ENCODE measurements around the gene KPRP.

The KPRP gene, protein sequence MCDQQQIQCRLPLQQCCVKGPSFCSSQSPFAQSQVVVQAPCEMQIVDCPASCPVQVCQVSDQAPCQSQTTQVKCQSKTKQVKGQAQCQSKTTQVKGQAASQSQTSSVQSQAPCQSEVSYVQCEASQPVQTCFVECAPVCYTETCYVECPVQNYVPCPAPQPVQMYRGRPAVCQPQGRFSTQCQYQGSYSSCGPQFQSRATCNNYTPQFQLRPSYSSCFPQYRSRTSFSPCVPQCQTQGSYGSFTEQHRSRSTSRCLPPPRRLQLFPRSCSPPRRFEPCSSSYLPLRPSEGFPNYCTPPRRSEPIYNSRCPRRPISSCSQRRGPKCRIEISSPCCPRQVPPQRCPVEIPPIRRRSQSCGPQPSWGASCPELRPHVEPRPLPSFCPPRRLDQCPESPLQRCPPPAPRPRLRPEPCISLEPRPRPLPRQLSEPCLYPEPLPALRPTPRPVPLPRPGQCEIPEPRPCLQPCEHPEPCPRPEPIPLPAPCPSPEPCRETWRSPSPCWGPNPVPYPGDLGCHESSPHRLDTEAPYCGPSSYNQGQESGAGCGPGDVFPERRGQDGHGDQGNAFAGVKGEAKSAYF

DNA sequence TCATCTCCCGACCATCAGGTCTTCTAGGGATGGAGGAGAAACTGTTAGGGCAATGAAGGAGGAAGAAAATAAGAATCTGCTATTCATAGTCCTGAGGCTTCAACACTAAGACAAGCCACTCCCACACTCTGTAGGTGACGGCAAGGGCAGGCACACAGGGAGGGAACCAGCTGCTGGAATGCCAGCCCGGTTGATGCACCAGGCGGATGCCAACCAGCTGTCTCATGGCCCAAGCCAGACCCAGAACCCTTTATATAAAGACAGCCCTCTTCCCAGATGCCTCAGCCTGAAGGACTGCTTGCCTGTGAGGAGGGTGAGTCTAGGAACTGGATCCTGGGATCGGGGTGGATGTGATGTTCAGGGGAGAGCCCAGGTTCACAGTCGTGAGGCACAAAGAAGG is at the start of gene KPRP:
KPRP (plus strand) TSS at position 279 of the 400 bp plus-strand sequence. CDS start 1,564 bp downstream, outside the sequence.
- no peak for DNase-seq

DNA sequence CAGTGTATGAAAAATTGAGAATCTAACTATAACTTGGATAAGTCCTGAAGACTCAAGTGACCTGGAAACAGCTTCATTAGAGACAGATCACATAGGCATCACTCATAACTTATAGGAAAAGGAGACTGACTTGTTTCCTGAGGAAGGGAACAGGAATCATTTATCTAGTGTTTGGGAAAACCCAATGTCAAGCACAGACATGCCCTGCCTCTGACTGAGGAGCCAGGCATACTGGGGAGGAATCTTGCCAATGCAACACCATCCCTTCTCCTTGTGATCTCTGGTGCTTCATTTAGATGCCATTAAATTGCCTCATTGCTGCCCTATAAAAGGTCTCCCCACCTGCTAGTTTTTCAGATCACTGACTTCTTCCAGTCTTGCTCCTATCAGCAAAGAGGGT is 39.6 kb upstream of the KPRP start:
- DNase-seq = no peak

DNA sequence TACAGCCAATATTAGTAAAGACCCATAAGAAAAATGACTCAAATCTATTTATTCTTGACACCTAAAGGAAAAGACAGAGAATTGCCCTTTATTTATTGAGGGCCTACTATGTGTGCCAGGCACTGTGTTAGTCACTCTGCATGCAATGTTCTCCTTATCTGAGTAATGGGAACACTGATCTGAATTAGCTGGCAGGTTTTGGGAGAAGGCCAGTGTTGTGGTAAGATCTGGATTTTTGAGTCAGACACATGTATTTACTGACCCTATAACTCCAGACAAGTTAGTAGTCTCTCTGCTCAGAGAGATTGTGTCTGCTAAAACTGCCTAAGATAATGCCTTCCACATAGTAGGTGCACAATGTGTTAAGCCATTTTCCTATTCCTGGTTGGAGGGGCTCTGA is 32.6 kb upstream of the KPRP start:
- DNase-seq = peak; percentile 51

DNA sequence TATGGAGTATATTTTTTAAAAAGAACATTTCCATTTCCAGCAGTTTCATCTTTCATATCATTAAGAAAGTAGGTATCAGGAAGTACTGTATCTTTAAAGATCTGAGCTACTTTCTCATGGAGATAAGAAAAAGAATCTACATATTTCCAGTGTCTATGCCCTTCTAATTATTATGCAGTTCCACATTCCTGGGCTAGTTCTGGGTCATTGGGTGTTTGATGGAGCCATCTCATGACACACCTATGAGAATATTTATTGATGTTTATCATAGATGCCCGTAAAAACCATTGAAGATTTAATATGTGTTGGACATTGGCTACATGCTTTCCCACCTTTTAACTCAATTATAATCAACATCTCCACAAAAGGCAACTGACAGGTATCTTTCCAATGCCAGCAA is 28.8 kb upstream of the KPRP start:
- DNase-seq = no peak

DNA sequence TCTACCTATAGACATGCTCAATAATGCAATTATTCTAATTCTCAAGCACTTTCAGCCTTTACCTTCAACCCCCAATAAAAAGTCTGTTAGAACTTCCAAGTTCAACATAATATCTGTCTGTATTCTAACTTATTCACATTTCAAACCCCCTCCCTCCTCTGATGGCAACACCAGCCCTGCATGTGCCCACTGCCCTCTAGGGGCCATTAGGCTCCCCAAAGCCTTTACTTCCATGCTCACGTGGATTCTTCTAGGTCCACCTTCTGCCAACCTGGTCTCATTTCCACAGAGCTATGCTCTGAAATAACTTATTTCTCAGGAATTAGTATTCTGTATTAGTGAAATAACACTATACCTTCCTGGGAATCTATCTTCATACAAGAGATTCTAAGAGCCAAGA is 22.2 kb upstream of the KPRP start:
- no peak for DNase-seq

DNA sequence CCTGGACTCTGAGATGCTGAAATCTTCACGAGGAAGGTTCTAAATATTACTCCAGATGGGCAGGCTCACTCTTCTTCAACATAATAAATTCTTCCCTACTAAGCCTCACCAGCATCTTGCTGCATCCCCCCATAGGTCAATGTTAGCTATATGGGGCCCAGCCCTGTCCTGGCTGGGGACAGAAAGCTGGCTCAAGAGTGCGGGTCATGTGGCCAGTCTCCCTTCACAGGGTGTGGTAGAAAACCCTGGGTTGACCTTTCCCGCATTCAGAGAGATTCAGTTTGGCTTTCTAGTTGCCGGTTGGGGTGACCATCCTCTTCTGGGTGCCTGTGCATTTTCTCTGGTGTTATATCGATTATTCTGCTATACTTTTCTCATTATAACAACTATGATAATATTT is 19.8 kb upstream of the KPRP start:
- no peak for DNase-seq

DNA sequence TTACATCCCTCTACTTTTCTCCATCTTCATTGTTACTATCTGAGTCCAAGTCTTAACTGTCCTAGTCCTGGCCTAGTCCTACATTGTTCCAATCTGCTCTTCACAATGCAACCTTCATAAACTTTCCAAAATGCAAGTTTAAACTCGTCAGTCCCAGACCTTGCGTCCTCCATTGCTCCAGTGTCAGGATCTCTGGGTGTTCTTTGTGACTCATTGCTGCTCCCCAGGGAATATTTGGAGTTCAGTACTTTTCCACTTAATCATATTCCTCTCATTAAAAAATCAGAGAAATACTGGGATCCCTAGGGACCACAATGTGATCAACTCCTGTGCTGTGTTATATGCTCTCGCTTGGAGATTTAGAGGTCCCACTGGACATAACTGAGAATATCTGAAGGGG is 18.0 kb upstream of the KPRP start:
- DNase-seq = peak; percentile 41

DNA sequence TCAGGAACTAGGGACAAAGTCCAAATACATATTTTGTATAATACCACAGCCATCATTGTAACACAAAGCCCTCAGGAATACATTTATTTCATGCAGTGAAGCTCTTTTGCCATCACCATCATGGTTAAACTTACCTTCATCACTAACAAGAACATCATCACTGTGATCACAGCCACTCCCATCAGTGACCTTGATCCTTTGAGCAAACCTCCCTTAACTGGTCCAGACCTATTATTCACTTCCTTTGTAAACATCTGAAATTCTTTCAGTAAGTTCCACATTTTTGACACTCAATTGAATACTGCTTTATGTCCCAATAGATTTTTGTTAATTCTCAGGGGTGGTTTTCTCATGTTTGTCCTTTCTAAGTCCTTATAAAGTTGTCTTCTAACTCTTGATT is 16.2 kb upstream of the KPRP start:
- DNase-seq = peak; percentile 45

DNA sequence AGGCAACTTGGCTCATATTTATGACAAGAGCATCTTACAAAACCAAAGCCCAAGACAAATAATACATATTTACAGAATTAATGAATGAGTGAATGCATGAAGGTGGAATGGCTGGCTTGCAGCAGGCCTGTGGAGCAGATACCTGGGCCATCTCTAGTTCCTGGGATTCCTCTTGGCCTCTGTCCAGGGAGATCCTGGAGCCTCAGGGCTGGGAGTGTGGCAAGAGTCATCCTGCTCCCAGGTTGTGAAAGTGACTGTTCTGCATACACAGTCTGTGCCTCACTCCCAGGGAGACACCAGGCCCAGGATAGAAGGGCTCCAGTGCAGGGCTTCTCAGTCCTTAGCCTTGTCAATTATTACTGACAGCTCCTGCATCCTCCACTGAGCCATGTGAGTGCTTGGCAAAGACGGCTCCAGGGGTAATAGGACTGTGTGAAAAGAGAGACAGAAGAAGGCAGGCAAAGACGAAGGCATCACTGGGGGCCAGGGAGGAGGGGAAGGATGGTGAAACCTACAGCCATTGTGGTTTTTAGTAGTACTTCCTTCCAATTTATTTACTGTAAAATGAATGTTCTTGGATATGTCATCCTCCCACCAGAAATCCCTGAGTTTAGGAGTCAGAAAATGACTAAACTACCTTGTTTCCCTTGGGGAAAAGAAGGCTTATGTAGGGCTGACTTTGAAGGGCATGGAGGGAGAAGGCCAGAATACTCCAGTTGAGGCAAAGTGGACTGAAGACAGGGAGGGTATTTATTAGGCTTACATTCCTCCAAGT is 14.3 kb upstream of the KPRP start:
- DNase-seq = peak; percentile 49

DNA sequence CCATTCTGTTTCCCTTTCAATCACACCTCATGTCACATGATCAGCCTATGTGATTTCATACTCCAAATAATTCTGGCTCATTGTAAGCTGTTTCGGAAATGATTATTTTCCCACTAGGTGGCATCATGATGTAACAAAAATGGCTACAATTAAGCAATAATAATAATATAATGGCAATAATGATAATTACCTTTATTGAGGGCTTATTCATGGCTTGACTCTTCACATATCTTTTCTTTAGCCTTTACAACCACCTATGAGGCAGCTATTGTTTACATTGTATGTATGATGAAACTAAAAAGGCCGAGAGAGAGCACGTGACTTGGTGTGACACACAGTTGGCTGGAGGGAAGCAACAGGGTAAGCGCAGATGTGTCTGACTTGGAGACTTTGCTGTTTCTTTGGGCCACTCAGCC is 12.5 kb upstream of the KPRP start:
- peak; percentile 91 for DNase-seq

DNA sequence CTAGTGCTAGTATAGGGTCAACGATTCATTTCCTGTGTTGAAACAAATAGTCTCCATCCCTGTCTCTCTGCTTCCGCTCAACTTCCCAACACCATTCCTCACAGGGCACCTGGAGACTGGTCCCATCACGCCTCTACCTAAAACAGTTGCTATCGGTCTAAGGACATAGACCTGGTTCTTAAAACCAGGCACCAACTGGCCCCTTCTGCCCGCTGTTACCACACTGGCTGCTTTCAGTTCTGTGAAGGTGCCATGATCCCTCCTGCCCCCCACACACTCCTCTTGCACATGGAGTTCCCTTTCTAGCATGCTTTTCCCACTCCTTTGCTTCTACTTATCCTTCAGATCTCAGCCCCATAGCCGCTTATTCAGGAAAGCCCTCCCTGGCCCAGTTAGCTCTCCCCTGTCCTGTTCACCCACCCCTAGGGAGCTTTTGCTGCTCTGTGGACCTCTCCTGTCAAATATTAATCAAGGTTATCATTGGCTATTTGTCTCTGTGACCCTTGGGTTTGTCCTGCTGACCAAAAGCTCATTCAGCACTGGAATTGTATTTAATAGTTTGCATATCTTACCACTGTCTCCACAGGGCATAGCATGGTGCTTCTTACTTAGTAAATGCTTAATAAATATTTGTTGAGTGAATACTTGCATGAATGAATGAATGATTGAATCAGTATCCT is 11.9 kb upstream of the KPRP start:
- no peak for DNase-seq

DNA sequence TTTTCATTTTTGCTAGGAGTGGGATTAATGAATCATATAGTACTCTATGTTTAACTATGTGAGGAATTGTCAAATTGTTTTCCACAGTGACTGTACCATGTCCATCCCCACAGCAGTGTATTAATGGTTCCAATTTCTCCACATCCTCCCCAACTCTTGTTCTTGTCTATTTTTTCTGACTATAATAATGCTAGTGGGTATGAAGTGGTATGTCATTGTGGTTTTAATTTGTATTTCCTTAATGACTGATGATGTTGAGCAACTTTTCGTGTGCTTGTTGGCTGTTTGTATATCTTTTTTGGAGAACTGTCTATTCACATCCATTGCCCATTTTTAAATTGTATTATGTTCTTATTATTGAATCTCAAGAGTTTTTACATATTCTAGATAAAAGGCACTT is 10.0 kb upstream of the KPRP start:
- DNase-seq = peak; percentile 68

DNA sequence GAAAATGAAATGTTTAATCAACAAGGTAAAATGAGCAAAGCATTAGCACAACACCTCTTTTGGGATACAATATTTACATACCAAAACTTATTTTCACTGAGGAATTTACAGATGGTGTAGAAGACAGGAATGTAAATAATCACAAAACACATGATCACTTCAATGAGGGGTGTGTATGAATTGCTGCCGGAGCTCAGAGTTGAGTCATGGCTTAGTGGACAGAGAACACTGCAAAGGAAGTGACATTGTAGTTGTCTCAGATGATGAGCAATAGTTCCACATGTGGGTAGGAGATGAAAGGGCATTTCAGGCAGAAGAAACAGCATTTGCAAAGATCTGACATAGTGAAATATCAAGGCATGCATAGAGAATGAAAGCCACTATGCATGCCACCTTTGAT is 5.6 kb upstream of the KPRP start:
- peak; percentile 98 for DNase-seq

DNA sequence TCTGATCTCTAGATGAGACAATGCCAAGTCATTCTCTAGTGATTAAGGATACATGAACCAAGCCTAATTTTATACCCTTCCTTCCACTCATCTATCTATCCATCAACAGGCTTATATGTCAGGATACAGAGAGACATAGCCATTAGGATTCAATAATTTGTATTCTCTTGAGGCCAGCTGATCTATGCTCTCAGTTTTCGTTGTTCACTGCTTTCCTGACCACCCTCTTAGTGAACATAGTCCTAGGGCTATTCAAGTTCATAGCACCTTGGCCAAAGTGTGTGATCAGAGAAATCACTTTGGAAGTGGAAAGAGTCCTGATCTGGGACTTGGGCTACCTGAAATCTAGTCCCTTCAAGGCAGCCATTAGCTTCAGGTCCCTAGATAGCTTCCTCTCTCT is 4.2 kb upstream of the KPRP start:
- DNase-seq = no peak

DNA sequence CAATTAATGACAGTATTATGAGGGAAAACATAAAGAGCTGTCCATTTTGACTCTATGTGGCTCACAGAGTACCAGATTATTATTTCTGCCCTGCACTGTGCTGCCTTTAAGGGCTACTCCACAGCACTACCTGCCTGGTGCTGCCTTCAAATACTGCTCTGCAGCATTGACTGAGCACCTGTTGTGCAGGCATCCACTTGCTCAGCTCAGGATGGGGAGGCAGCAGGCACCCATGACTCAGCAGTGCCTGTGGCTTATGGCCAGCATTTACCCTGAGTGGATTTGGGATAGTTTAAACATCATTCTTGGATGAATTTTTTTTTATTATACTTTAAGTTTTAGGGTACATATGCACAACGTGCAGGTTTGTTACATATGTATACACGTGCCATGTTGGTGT is 953 bp upstream of the KPRP start:
- peak; percentile 49 for DNase-seq

DNA sequence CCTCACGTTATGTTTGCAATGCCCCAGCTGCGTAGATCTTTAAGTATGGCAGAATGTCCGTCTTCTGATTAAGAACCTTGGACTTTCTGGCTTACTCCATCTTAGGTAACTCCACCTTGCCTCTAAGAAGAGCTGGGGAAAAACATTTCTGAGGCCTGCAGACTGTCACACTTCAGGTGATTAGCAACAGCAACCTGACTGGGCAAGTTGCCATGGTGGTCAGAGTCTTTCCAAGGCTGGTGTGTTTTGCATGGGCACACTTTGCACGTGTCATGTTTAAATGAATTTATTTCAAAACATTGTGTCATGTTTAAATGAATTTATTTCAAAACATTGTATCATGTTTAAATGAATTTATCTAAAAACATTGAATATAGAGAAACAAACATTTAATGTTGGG is 811 bp downstream of the KPRP start:
- DNase-seq = no peak

DNA sequence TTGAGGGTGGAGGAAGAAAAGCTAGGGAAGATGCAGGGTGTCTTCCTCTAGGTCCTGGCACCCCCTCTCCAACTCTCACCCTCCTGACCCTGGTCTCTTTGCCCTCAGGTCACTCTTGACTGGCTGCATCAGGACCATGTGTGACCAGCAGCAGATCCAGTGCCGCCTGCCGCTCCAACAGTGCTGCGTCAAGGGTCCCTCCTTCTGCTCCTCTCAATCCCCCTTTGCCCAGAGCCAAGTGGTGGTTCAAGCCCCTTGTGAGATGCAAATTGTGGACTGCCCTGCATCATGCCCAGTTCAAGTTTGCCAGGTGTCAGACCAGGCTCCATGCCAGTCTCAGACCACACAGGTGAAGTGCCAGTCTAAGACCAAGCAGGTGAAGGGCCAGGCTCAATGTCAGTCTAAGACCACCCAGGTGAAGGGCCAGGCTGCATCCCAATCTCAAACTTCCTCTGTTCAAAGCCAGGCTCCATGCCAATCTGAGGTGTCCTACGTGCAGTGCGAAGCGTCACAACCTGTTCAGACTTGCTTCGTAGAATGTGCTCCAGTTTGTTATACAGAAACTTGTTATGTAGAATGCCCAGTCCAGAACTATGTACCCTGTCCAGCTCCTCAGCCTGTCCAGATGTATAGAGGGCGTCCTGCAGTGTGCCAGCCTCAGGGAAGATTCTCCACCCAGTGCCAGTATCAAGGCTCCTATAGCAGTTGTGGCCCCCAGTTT is 1.8 kb downstream of the KPRP start:
- no peak for DNase-seq

DNA sequence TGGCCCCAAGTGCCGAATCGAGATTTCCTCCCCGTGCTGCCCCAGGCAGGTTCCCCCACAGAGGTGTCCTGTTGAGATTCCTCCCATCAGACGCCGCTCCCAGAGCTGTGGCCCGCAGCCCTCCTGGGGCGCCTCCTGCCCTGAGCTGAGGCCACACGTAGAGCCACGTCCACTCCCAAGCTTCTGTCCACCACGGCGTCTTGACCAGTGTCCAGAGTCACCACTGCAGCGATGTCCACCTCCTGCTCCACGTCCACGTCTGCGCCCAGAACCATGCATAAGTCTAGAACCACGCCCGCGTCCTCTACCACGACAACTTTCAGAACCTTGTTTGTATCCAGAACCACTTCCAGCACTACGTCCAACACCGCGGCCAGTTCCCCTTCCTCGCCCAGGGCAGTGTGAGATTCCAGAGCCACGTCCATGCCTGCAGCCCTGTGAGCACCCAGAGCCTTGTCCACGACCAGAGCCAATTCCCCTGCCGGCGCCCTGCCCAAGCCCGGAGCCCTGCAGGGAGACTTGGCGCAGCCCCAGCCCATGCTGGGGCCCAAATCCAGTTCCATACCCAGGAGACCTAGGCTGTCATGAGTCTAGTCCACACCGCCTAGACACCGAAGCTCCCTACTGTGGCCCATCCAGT is 2.8 kb downstream of the KPRP start:
- DNase-seq = no peak

DNA sequence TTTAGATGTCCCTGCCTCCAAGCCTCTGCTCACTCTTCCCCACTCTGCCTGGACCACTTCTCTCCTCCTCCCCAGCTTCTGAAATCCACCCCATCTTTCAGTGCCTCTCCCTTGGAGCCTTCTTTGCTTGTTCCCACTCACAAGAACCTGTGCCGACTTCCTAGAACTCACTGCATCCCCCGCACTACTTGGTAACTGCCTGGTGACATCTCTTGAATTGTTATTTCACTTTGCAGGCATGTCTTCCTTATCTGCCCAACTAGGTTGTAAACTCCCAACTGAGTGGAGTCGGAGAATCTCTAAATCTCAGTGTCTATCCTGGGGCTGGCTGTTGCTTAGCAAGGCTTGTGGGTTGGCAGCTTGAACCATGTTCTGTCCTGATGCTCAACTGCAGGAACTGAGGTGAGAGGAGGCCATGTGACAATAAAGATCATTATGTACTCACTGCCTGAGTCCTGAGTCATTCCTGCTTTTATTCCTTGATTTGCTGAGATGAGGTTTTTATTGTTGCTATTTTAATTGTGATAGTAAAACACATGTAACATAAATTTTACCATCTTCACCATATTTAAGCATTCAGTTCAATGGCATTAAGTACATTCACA is 3.9 kb downstream of the KPRP start:
- peak; percentile 44 for DNase-seq

DNA sequence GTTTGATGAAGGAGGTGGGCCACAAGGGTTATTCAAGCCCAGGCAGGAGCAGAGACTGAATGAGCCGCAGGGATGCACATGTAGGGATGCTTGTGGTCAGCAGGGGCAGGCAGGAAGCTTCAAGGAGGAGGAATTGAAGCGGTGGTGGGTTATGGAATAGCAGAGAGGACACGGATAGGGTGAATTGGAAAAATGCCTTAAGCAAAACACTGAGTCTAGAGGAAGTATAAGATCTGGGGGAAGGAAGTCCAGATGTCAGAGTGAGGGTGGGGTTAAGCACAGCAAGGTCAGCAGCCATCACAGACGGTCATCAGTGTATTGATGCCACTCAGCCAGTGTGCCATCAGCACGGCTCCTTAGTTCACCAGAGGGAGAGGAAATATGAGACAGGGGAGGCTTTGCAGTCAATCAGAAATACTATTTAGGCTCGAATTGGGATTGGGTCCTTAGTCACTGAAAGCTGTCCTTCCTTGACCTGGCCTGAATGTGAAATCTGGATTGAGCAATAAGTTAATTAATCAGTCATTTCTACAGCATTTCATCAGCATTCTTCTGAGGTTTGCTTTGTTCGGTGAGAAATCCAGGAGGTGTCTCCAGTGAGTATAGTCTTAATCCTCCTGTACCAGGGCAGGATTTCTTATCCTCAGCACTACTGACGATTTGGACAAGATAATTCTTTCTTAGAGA is 11.2 kb downstream of the KPRP start:
- DNase-seq = peak; percentile 89

DNA sequence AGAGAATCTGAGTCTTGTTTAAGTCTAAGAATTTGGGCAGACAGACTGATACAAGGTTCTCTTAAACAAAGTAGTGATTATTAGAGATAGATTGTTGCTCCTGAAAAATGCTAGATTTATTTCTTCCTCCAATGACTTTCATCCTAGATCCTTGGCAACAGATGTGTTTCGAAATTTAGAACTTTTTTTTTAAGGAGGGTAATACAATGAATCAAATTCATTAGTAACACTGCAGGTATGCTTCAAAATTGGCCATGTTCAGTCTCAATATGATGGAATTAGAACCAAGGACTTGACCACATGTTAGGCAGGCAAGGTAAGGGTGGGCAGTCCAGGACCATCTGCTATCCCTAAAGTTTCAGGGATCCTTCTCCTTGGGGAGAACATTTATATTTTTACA is 12.6 kb downstream of the KPRP start:
- peak; percentile 56 for DNase-seq
